Smooth muscle cell of the coronary artery (primary cell): ENCODE results near the gene ATOX1. TPM values are rescaled to one million over a fixed set of nuclear protein-coding genes. Genes with fewer than 3 reads are reported as not detected.

Experiments
- total RNA-seq: library from RNA; depleted of rRNA; stranded (reverse); fragments of >200 nt; gene quantifications from 2 replicates; pipeline ENCODE4 v1.2.3, GENCODE V29; 2014; ENCODE audit warnings: low replicate concordance

ATOX1 gene, protein sequence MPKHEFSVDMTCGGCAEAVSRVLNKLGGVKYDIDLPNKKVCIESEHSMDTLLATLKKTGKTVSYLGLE
- 99.0 and 112 TPM in 2 replicates for total RNA-seq

GRCh38 chr5:151758430-151759241 lies at the start of gene ATOX1:
Gene ATOX1 (minus strand): TSS chr5:151758631. CDS start chr5:151758551, 80 bp downstream.

DNA sequence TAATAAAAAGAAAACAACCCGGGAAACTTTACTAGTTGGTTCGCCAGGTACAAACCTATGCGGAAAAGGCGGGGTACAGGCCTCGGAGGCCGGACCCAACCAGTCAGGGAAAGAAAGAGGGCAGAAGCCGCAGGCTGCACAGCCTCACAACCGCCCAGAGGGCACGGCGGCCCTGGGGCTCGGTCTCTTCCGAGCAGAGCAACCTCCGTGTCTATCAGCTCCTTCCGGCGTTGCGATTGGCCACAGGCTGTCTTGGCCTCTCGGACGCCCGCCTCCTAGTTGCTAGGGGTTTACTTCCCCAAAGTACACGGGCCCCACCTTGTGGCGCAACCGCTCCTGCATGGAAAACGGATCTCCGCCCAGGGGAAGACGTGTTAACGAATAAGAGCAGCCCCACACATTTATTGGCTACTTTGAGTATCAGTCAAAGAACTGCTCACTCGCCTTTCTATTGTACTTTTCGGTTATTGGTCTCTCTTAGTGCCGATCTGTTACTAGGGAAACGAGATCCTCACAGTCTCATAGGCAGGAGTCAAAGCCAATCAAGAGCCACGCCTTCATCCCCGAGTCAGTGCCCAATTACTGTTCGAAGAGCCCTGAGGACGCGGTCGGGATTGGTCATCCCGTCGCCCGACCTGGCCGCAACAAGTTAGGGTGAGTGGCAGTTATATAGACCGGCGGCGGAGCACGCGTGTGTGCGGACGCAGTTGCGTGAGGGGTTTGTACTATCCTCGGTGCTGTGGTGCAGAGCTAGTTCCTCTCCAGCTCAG lies 13.0 kb upstream of the ATOX1 start, which contains the start of gene G3BP1:
G3BP1 (plus strand) TSS at position 696 of the 770 bp plus-strand sequence. CDS start 14,667 bp downstream, outside the sequence.

Other genes starting within 250 kb of the ATOX1 start
- under 0.01 TPM in 2 replicates for gene FAT2, start 167.3 kb downstream of the ATOX1 start, total RNA-seq
- gene SPARC, start 71.7 kb downstream of the ATOX1 start, total RNA-seq, result 1,374 and 1,996 TPM in 2 replicates
- gene G3BP1, start 13.3 kb upstream of the ATOX1 start, total RNA-seq, result 123 and 139 TPM in 2 replicates
- gene GLRA1, start 166.2 kb upstream of the ATOX1 start, total RNA-seq, result not detected in 2 replicates